ENCODE results near the gene MAGEB5. TPM values are rescaled to one million over a fixed set of nuclear protein-coding genes. Genes with fewer than 3 reads are reported as not detected.
"Not testable (repeated sequence)": the region's sequence is repeated elsewhere in the genome, so short reads cannot be mapped to it uniquely, and the experiment has no call there.

MAGEB5 gene, protein sequence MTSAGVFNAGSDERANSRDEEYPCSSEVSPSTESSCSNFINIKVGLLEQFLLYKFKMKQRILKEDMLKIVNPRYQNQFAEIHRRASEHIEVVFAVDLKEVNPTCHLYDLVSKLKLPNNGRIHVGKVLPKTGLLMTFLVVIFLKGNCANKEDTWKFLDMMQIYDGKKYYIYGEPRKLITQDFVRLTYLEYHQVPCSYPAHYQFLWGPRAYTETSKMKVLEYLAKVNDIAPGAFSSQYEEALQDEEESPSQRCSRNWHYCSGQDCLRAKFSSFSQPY
- total RNA-seq = not detected

DNA sequence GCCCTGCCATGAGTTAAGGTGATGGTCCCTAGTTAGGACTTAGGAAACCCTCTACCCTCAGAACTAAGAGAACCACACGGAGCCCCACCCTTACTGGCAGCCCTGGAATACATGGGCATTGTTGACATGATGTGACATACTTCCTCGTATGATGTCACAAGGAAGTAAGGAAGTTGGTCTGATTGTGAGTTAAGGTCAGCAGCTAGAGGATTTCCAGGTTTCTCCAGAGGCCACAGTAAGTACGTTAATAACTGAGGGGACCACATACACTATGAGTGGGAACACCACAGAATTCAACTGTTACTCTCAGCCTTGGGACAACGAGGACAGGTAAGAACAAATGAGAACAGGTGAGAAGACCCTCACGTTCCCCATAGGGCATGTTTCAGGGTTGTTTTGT is at the start of gene MAGEB5:
Gene MAGEB5 (plus strand): TSS at position 301 of the 400 bp plus-strand sequence. CDS start 1,133 bp downstream, outside the sequence.
- ATAC-seq (no peak), DNase-seq (no peak)
- Mint-ChIP-seq H3K36me3 (ENCODE audit: low read depth) (no peaks in the 10 kb centered on the region), H3K27ac (no peak within 1 kb of the TSS), H3K9me3 (ENCODE audit: low read depth) (peaks cover 3% of the 10 kb centered on the region), H3K4me1 (no peaks in the 10 kb centered on the region), H3K4me3 (no peak within 1 kb of the TSS), H3K27me3 (no peaks in the 10 kb centered on the region)
- ChIA-PET CTCF (no interaction called here), POLR2A (no interaction called here)
- intact Hi-C loops (cut with DNase I, micrococcal nuclease) = no loop called here

DNA sequence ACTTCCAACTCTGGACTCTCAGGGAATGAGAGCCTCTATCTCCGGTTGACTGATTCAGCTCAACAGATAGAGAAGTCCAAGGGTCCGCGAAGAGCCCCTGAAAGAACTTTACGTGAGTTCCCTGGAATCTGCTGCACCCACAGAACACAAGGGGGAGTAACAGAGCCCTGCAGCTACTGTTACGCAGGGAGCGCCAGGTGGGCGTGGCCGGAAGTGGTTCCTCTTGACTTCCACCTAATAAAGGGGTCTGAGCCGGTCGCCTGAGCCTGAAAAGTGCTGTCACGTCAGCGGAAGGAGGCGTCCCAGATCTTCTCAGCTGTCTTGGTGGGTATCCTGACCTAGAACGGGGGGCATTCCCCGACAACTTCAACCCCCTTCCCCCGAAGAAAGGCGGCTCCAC is 23.8 kb upstream of the MAGEB5 start, which contains the start of gene MAGEB6:
Gene MAGEB6 (plus strand): TSS at position 237 of the 400 bp plus-strand sequence. CDS start 1,407 bp downstream, outside the sequence.
- POLR2A ChIA-PET = no interaction called here
- intact Hi-C loops (cut with DNase I, micrococcal nuclease) = no loop called here

DNA sequence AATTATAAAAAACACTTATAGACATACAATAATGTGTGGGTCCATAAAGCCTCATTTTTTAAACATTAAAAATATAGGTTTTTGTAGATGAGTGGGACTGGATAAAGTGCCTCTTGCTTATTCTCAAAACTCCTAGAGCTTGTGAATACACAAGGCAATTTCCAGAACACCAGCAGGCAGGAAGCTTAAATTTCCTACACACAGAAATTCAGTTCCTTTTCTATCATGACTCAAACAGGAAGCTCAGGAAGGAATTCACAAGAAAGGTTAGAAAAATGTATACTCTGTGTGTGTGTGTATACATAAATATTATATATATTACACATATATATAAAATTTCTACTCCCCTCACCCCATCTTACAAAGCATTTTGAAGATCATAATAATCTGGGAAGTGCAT is 12.4 kb upstream of the MAGEB5 start:
- Mint-ChIP-seq H3K27ac (no peak overlapping the region), H3K27me3 (no peaks in the 10 kb centered on the region), H3K4me3 (no peak overlapping the region), H3K9me3 (ENCODE audit: low read depth) (no peaks in the 10 kb centered on the region), H3K36me3 (ENCODE audit: low read depth) (no peaks in the 10 kb centered on the region), H3K4me1 (no peaks in the 10 kb centered on the region)
- ChIA-PET POLR2A (no interaction called here), CTCF (no interaction called here)
- DNase-seq (no peak), ATAC-seq (no peak)
- intact Hi-C loops (cut with DNase I, micrococcal nuclease) = no loop called here

More for the DNA sequence above, 23.8 kb upstream of the MAGEB5 start, which contains the start of gene MAGEB6:
- no peaks in the 10 kb centered on the region for H3K4me1 Mint-ChIP-seq
- CTCF ChIA-PET = no interaction called here
- H3K36me3 Mint-ChIP-seq (ENCODE audit: low read depth) = no peaks in the 10 kb centered on the region
- H3K4me3 Mint-ChIP-seq = no peak within 1 kb of the TSS
- H3K9me3 Mint-ChIP-seq (ENCODE audit: low read depth) = no peaks in the 10 kb centered on the region
- DNase-seq = no peak
- no peaks in the 10 kb centered on the region for H3K27me3 Mint-ChIP-seq
- ATAC-seq = no peak
- H3K27ac Mint-ChIP-seq = no peak within 1 kb of the TSS

DNA sequence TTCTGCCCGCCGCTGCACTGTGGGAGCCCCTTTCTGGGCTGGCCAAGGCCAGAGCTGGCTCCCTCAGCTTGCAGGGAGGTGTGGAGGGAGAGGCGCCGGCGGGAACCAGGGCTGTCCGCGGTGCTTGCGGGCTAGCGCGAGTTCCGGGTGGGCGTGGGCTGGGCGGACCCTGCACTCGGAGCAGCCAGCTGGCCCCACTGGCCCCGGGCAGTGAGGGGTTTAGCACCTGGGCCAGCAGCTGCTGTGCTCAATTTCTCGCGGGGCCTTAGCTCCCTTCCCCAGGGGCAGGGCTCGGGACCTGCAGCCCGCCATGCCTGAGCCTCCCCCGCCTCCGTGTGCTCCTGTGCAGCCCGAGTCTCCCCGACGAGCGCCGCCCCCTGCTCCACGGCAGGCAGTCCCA is 11.3 kb upstream of the MAGEB5 start:
- H3K27ac Mint-ChIP-seq; H3K27me3 Mint-ChIP-seq; POLR2A ChIA-PET; CTCF ChIA-PET; DNase-seq; H3K9me3 Mint-ChIP-seq (ENCODE audit: low read depth); intact Hi-C loops (cut with DNase I, micrococcal nuclease); H3K4me1 Mint-ChIP-seq; H3K4me3 Mint-ChIP-seq; H3K36me3 Mint-ChIP-seq (ENCODE audit: low read depth); ATAC-seq: not testable (repeated sequence)

DNA sequence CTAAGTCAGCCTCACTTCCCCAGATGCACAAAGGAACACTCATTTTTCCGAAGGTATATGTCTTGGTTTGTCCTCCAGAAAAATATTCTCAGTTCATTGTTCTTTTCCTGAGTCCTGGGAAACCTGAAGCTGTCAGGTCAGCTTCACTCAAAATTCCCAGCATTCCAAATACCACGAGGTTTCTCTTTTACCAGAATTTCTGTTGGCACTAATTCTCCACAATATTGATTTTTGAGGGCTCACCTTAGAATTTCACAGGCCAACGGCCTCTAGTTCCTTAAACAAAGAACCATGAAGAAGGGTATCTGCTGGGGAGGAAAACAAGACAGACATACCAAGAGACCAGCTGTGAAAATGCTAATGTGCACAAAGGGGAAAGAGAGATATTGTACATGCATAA is 8.0 kb upstream of the MAGEB5 start:
- intact Hi-C loops (cut with DNase I, micrococcal nuclease) = no loop called here
- ATAC-seq = no peak
- CTCF ChIA-PET = no interaction called here

DNA sequence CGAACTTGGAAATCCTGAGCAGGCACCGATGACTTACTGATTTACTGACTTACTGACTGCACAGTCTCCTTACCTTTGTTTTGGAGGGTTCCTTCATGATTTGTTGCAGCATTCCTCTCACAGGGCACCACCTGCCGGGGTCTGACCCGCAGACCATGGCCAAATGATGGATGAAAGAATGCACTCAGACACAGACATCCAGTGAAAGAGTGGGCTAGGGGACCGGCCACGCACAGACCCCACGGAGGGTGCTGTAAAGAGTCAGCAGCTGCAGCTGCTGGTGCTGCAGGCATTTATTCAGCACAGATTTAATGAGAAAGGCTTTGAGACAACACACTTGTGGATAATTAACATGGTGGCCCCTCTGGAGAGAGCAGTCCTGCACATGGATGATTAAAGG is 3.4 kb downstream of the MAGEB5 start:
- no peaks in the 10 kb centered on the region for H3K4me1 Mint-ChIP-seq
- CTCF ChIA-PET = no interaction called here
- DNase-seq = no peak
- H3K4me3 Mint-ChIP-seq = no peak overlapping the region
- intact Hi-C loops (cut with DNase I, micrococcal nuclease) = no loop called here
- POLR2A ChIA-PET = no interaction called here
- H3K9me3 Mint-ChIP-seq (ENCODE audit: low read depth) = peaks cover under 1% of the 10 kb centered on the region
- no peak overlapping the region for H3K27ac Mint-ChIP-seq
- H3K27me3 Mint-ChIP-seq = no peaks in the 10 kb centered on the region
- no peak for ATAC-seq
- no peaks in the 10 kb centered on the region for H3K36me3 Mint-ChIP-seq (ENCODE audit: low read depth)

More for the DNA sequence above, 8.0 kb upstream of the MAGEB5 start:
- H3K4me1 Mint-ChIP-seq = no peaks in the 10 kb centered on the region
- no peak for DNase-seq
- no peak overlapping the region for H3K4me3 Mint-ChIP-seq
- H3K36me3 Mint-ChIP-seq (ENCODE audit: low read depth) = no peaks in the 10 kb centered on the region
- H3K27me3 Mint-ChIP-seq = no peaks in the 10 kb centered on the region
- POLR2A ChIA-PET = no interaction called here
- H3K9me3 Mint-ChIP-seq (ENCODE audit: low read depth) = no peaks in the 10 kb centered on the region
- H3K27ac Mint-ChIP-seq = no peak overlapping the region

DNA sequence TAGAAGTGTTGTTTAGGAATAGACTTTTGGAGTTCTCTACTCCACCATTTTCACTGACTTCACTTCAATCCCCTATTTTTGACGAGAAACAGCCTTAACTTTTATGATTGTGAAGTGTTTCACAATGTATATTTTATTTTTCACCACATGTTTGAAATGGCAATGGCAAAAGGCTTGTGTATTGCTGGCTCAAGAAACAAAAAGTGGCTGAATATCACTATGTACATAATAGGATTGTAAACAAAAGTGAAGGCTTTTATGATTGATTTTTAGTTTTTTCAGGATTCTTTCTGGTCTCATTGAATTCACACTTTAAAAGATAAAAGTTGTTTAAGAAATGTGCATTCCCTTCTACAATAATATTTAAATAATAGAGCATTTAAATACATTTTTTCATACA is 18.2 kb downstream of the MAGEB5 start:
- intact Hi-C loops (cut with DNase I, micrococcal nuclease) = no loop called here
- no peak overlapping the region for H3K27ac Mint-ChIP-seq
- no peak for ATAC-seq
- H3K27me3 Mint-ChIP-seq = no peaks in the 10 kb centered on the region
- no peaks in the 10 kb centered on the region for H3K4me1 Mint-ChIP-seq
- ChIA-PET CTCF (no interaction called here), POLR2A (no interaction called here)
- H3K36me3 Mint-ChIP-seq (ENCODE audit: low read depth) = no peaks in the 10 kb centered on the region
- no peak for DNase-seq
- H3K9me3 Mint-ChIP-seq (ENCODE audit: low read depth) = no peaks in the 10 kb centered on the region
- H3K4me3 Mint-ChIP-seq = no peak overlapping the region

DNA sequence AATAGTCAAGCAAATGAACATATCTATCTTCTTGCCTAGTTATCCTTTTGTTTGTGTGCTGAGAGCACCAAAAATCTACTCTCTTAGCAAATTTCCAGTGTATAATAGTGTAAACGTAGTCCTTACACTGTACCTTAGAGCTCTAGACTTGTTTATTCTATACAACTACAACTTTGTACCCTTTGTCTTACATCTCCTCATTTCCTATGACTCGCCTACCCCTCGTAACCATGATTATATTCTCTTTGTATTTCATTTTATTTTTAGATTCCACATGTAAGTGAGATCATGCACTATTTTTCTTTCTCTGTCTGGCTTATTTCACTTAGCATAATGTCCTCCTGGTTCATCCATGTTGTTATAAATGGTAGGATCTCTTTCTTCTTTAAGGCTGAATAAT is 37.6 kb downstream of the MAGEB5 start:
- POLR2A ChIA-PET = no interaction called here
- no peaks in the 10 kb centered on the region for H3K4me1 Mint-ChIP-seq
- H3K27me3 Mint-ChIP-seq = no peaks in the 10 kb centered on the region
- DNase-seq (no peak), ATAC-seq (no peak)
- CTCF ChIA-PET = no interaction called here
- intact Hi-C loops (cut with DNase I, micrococcal nuclease) = no loop called here
- H3K4me3 Mint-ChIP-seq = no peak overlapping the region
- no peaks in the 10 kb centered on the region for H3K9me3 Mint-ChIP-seq (ENCODE audit: low read depth)
- H3K36me3 Mint-ChIP-seq (ENCODE audit: low read depth) = no peaks in the 10 kb centered on the region
- H3K27ac Mint-ChIP-seq = no peak overlapping the region

DNA sequence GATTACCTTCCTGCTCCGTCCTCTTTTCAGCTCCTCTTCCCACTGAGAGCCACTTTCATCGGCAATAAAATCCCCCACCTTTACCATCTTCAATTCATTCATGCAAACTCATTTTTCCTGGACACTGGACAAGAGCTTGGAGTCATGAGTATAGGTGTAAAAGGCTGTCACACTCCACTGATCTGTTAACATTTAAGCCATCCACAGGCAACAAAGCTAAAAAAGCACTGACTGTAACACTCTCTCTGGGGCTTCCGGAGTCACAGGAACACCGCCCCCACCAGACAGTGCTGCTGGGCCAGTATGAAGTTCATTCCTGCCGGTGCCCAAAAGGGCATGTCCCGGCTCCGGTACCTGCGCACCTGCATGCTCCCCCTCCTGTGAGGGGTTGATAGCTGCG is 38.5 kb downstream of the MAGEB5 start:
- ATAC-seq (no peak), DNase-seq (no peak)
- H3K4me1 Mint-ChIP-seq = no peaks in the 10 kb centered on the region
- H3K9me3 Mint-ChIP-seq (ENCODE audit: low read depth) = no peaks in the 10 kb centered on the region
- intact Hi-C loops (cut with DNase I, micrococcal nuclease) = no loop called here
- ChIA-PET CTCF (no interaction called here), POLR2A (no interaction called here)
- no peaks in the 10 kb centered on the region for H3K36me3 Mint-ChIP-seq (ENCODE audit: low read depth)
- H3K27ac Mint-ChIP-seq = no peak overlapping the region
- H3K27me3 Mint-ChIP-seq = no peaks in the 10 kb centered on the region
- no peak overlapping the region for H3K4me3 Mint-ChIP-seq

DNA sequence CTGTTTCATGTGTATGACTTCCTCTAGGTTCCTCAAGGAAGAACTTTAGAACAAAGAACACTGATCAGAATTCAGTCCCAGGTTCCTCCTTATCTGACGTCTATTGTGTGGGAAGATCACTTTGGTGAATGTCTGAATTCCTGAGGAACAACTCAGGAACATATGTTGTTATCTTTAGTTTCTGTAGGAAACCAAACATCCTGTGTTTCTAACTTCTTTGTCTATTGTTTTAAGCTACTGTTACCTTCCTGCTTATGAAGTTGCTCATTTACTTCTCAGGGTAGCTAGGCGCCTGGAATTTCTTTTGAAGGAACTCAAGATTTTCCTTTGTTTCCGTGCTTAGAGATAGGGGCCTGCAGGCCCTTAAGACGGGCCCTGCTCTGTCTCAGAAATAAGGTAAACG is 46.2 kb downstream of the MAGEB5 start:
- H3K27ac Mint-ChIP-seq = no peak overlapping the region
- CTCF ChIA-PET = no interaction called here
- no peak overlapping the region for H3K4me3 Mint-ChIP-seq
- H3K9me3 Mint-ChIP-seq (ENCODE audit: low read depth) = no peaks in the 10 kb centered on the region
- no peaks in the 10 kb centered on the region for H3K4me1 Mint-ChIP-seq
- POLR2A ChIA-PET = no interaction called here
- DNase-seq (no peak), ATAC-seq (no peak)
- no peaks in the 10 kb centered on the region for H3K36me3 Mint-ChIP-seq (ENCODE audit: low read depth)
- H3K27me3 Mint-ChIP-seq = no peaks in the 10 kb centered on the region
- intact Hi-C loops (cut with DNase I, micrococcal nuclease) = no loop called here

Other genes with a start within 250 kb of the MAGEB5 start
- gene MAGEB18, start 77.8 kb upstream of the MAGEB5 start, total RNA-seq = not detected
- gene MAGEB6B, start 55.6 kb upstream of the MAGEB5 start, total RNA-seq = not detected
- not detected for gene MAGEB6, start 23.7 kb upstream of the MAGEB5 start, total RNA-seq

Measured in activated CD4-positive, alpha-beta T cell treated with anti-CD3 and anti-CD28 coated beads for 36 hours (primary cell).